Measurements from ENCODE around the gene ARMCX6. TPM values are rescaled to one million over a fixed set of nuclear protein-coding genes. Genes with fewer than 3 reads are reported as not detected.

The ARMCX6 gene
- 23.4 and 42.4 TPM in 2 replicates for total RNA-seq

DNA sequence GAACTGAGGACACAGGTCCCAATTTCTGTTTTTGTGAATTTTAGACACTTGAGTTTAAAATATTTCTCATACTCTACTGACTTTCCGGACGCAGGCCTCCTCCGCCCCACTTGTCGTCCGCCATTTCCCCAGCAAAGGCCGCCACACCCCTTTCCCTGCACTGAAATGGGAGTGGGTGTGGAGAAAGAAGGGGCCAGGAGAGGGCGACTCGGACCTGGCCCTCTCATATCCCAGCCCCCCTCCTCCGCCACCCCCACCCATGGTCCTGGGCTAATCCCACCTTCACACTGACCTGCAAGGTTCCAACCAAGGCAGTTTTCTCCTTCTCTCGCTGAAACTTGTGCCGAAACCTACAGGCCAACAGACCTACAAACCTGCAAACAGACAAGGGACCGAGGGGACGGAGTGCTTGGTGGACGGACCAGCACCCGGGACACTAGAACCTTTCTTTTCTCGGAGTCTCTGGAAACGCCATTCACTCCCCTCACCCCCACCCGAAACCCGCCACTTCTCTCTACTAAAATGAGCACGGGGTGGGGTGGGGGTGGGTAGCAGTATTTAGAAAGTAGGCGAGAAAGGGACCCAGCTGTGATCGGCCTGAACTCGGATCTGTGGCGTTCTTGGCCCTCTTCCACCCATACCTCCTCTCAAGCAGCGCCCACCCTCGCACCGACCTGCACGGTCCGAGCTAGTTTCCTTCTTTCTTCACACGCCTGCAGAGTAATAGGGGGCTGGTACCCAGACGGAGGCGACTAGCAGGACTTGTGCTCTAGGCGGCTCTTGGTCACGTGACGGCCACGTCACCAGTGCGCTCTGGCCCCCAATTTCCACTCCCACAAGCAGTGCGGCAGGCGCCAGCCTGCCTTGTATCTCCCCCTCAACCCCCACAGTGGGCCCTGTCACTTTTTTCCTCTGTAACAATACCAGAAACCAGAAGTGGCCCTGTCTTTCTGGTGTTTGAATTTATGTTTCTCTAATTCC, at the start of gene ARMCX6:
TSS of gene ARMCX6 (minus strand) at position 790 of the 981 bp plus-strand sequence. CDS start 1,380 bp downstream, outside the sequence.

DNA sequence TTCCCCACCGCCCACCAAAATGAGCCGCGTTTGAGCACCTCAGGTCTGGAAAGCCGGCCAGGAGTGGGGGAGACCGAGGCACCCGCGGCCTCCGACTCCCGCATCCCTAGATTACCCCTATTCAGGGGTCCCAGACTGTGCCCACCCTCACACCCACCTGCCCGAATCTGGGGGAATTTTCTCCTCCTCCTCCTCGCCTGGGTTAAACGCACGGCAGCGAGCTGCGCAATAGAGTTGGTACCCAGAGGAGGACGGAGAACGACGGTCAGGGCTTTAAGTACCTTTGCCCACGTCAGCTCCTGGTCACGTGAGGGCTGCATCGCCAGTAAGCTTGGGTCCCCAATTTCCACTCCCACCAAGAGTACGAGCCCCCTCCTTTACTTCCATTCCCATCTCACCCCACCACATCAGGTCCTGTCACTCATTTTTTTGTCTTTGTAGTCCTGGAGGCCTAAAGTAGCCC, 41.8 kb upstream of the ARMCX6 start, which contains the start of gene ARMCX2:
TSS of gene ARMCX2 (minus strand) at position 250 of the 463 bp plus-strand sequence. CDS start 2,262 bp downstream, outside the sequence.

Other genes starting within 250 kb of the ARMCX6 start
- gene BTK, start 231.8 kb downstream of the ARMCX6 start, total RNA-seq: not detected in 2 replicates
- 470 and 648 TPM in 2 replicates for gene RPL36A, start 227.0 kb downstream of the ARMCX6 start, total RNA-seq
- gene GLA, start 210.1 kb downstream of the ARMCX6 start, total RNA-seq: 23.3 and 24.7 TPM in 2 replicates
- gene HNRNPH2, start 209.8 kb downstream of the ARMCX6 start, total RNA-seq: 101 and 118 TPM in 2 replicates
- 5.7 and 5.8 TPM in 2 replicates for gene ARMCX4, start 132.5 kb downstream of the ARMCX6 start, total RNA-seq
- gene ARMCX1, start 67.5 kb downstream of the ARMCX6 start, total RNA-seq: 103 and 114 TPM in 2 replicates
- gene ARMCX3, start 5.2 kb upstream of the ARMCX6 start, total RNA-seq: 107 and 112 TPM in 2 replicates
- gene ARMCX2, start 41.9 kb upstream of the ARMCX6 start, total RNA-seq: 86.1 and 116 TPM in 2 replicates

Measured in bronchial smooth muscle cell (primary cell).